Testis (tissue), 3 donors: ENCODE data around the gene ENO1. TPM values are rescaled to one million over a fixed set of nuclear protein-coding genes. Genes with fewer than 3 reads are reported as not detected.
A peak's percentile ranks its signal among the peaks of the same experiment; 100 is the strongest.
"Not testable (repeated sequence)": the region's sequence is repeated elsewhere in the genome, so short reads cannot be mapped to it uniquely, and the experiment has no call there.

ENCODE experiments used
- DNase-seq: peaks from one replicate; pipeline ENCODE4 v3.0.0-alpha.2; 2019
- H3K27ac ChIP-seq, 2 donors: fragments of 200-600 bp; sonication (generic); one replicate each; pipeline ENCODE4 v1.5.1; 2019
- H3K27me3 ChIP-seq: fragments of 200-600 bp; sonication (generic); one replicate; pipeline ENCODE4 v1.5.1; 2019
- H3K36me3 ChIP-seq: fragments of 200-600 bp; sonication (generic); one replicate; pipeline ENCODE4 v1.5.1; 2017; ENCODE audit warnings: low read depth; ENCODE audit errors: missing control alignments
- H3K4me1 ChIP-seq: fragments of 200-600 bp; sonication (generic); one replicate; pipeline ENCODE4 v1.5.1; 2019
- H3K4me3 ChIP-seq, 2 donors: fragments of 200-600 bp; sonication (generic); one replicate each; pipeline ENCODE4 v1.5.1; 2017 to 2019
- H3K9me3 ChIP-seq: fragments of 200-600 bp; sonication (generic); one replicate; pipeline ENCODE4 v1.5.1; 2017
- POLR2A ChIP-seq: fragments of 450-650 bp; IDR thresholded peaks from one replicate; pipeline ENCODE4 v1.6.1; 2017; ENCODE audit warnings: antibody characterized with exemption, mild to moderate bottlenecking, moderate library complexity
- WGBS, 2 donors: methylation state at CpG; one replicate each; pipeline ENCODE4 v1.1.5; 2018; 5-methylcytosine and 5-hydroxymethylcytosine counted together
- intact Hi-C: fragments of 100-400 bp; cut with DNase I; formaldehyde crosslinking; loops from one replicate; pipeline ENCODE4 v1.15.1; 2023; ENCODE audit warnings: low total_unique reads
- polyA plus RNA-seq: library from polyadenylated mRNA; stranded (reverse); fragments of 350-450 nt; fragmentation: Illumina TruSeq; extraction: RNeasy Lipid Tissue Mini Kit (QIAGEN cat#74804); gene quantifications from one replicate; pipeline ENCODE4 v1.2.3, GENCODE V29; 2014; ENCODE audit warnings: low read depth, low replicate concordance; ENCODE audit not compliant: insufficient read depth
- total RNA-seq, 2 donors: library from RNA; depleted of rRNA; stranded (reverse); fragments of >200 nt; gene quantifications; one replicate each; pipeline ENCODE4 v1.2.3, GENCODE V29; 2016
- TF ChIP-seq, protein P1 (sequence below), 3 experiments: fragments of 450-650 bp in 2 of 3; fragments of 200-600 bp in 1 of 3; sonication (generic) in 1 of 3; IDR thresholded peaks; one replicate each; pipeline ENCODE4 v1.5.1; 2016 to 2019; ENCODE audit warnings: antibody characterized with exemption in 3 of 3, mild to moderate bottlenecking in 2 of 3, moderate library complexity in 1 of 3

ENO1 gene
- total and polyA plus RNA-seq, 3 donors from 2014 or later, result 310 to 589 (median 380) TPM

DNA sequence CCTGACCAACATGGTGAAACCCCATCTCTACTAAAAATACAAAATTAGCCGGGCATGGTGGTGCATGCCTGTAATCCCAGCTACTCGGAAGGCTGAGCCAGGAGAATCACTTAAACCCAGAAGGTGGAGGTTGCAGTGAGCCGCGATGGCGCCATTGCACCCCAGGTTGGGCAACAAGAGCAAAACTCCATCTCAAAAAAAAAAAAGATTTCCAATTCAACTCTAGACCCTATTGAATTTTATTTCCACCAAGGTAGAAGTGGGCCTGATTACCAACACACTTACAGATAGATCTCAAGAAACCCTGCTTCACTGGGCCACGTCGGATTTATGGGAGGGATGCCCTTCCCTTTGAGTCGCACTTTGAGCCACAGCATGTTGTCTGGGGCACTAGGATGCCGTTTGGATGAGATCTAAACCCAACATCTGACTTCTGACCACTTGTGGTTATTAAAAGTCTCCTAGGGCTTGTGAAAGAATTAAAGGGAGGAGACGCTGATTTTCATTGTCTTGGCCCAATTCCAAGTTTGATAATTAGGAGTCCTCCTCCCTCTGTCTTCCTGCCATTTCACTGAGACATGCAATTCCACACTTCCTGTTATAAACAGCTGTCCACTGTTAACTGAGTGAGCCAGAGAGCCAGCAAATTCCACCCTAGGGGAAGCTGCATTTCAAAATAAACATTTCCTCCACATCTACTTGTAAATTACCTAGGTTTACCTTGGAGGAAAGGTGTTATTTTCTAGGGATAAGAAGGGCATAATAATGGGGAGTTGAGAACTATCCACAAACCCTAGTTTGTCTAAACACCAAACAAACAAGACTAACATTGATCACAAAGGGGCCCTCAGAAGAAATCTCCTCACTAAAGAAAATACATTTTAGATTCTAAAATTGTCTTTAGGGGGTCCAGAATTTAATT lies 55.9 kb downstream of the ENO1 start:
- Histone ChIP-seq H3K27me3 (no peaks in the 10 kb centered on the region), H3K4me1 (peaks cover 11% of the 10 kb centered on the region), H3K4me3 (no peak overlapping the region), H3K27ac (no peak overlapping the region), H3K36me3 (no peaks in the 10 kb centered on the region), H3K9me3 (no peaks in the 10 kb centered on the region)
- DNase-seq, result no peak
- no peak for TF ChIP-seq POLR2A
- TF ChIP-seq, protein P1, sequence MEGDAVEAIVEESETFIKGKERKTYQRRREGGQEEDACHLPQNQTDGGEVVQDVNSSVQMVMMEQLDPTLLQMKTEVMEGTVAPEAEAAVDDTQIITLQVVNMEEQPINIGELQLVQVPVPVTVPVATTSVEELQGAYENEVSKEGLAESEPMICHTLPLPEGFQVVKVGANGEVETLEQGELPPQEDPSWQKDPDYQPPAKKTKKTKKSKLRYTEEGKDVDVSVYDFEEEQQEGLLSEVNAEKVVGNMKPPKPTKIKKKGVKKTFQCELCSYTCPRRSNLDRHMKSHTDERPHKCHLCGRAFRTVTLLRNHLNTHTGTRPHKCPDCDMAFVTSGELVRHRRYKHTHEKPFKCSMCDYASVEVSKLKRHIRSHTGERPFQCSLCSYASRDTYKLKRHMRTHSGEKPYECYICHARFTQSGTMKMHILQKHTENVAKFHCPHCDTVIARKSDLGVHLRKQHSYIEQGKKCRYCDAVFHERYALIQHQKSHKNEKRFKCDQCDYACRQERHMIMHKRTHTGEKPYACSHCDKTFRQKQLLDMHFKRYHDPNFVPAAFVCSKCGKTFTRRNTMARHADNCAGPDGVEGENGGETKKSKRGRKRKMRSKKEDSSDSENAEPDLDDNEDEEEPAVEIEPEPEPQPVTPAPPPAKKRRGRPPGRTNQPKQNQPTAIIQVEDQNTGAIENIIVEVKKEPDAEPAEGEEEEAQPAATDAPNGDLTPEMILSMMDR (IDR thresholded peaks at IDR 0.05), result no peak
- WGBS, 2 donors, result 53 to 55% methylated on average over 10 of the region's 10 CpGs
- intact Hi-C loops, result no loop called here

DNA sequence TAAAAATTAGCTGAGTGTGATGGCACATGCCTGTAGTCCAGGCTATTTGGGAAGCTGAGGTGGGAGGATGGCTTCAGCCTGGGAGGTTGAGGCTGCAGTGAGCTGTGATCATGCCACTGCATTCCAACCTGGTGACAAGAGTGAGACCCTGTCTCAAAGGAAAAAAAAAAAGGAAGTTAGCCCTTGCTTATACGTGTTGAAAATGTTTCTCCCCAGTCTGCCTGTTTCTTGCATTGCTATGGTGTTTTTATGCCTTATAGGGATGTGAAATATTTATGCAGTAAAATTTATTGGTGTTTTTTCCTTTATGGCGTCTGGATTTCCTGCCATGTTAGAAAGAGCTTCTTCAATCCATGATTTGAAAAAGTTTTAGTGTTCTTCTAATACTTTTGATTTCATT lies 57.4 kb downstream of the ENO1 start:
- no peak overlapping the region for H3K27ac ChIP-seq
- TF ChIP-seq, protein P1 (IDR thresholded peaks at IDR 0.05), result no peak
- no peak for TF ChIP-seq POLR2A
- DNase-seq, result no peak
- intact Hi-C loops, result no loop called here
- WGBS, 2 donors, result 74 to 77% methylated on average over 2 of the region's 2 CpGs
- H3K4me3 ChIP-seq, result no peak overlapping the region
- no peaks in the 10 kb centered on the region for H3K36me3 ChIP-seq
- H3K4me1 ChIP-seq, result peaks cover 16% of the 10 kb centered on the region
- H3K9me3 ChIP-seq, result no peaks in the 10 kb centered on the region
- no peaks in the 10 kb centered on the region for H3K27me3 ChIP-seq

DNA sequence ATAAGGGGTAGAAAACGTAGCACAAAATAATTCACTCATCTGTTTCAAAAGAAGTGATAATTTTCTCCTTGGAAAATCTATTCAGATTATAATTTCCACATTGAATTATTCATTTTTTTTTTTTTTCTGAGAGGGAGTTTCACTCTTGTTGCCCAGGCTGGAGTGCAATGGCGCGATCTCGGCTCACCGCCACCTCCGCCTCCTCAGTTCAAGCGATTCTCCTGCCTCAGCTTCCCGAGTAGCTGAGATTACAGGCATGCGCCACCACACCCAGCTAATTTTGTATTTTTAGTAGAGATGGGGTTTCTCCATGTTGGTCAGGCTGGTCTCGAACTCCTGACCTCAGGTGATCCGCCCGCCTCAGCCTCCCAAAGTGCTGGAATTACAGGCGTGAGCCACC lies 59.7 kb downstream of the ENO1 start:
- H3K36me3 ChIP-seq, DNase-seq, H3K9me3 ChIP-seq, H3K27me3 ChIP-seq, intact Hi-C loops: not testable (repeated sequence)
- 53 to 62% methylated on average over 13 of the region's 13 CpGs for WGBS, 2 donors
- H3K4me3 ChIP-seq, result peak overlapping the region in 1 of 2 donors; percentile 93
- H3K4me1 ChIP-seq, result peaks cover 30% of the 10 kb centered on the region
- peak overlapping the region in 1 of 2 donors; percentile 98 for H3K27ac ChIP-seq

DNA sequence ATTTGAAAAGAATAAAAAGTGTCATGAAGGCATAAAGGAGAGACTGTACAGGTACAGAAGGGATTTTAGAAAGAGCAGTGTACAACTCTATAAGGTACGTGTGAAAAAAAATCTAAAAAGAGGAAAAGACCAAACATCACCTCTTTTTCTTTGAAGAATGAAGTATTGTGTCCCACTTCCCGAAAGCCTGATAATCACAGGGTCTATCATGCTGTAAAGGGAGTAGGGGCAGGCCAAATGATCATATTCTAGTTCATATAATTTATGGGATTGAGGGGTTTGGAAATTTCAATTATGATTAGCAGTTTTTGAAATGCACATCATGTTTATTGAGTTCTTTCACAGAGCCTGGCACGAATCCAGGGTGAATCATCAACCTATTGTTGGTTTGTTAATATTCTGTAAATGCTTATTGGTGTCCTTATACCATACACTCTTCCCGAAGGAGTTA lies 60.1 kb downstream of the ENO1 start:
- Histone ChIP-seq H3K9me3 (no peaks in the 10 kb centered on the region), H3K4me1 (peaks cover 30% of the 10 kb centered on the region), H3K27ac (peak overlapping the region; percentile 93 to 98), H3K4me3 (peak overlapping the region; percentile 93 to 98), H3K27me3 (no peaks in the 10 kb centered on the region), H3K36me3 (no peaks in the 10 kb centered on the region)
- 8 to 16% methylated on average over 4 of the region's 4 CpGs for WGBS, 2 donors
- peak; percentile 48 for DNase-seq
- intact Hi-C loops, result no loop called here
- no peak for TF ChIP-seq POLR2A
- TF ChIP-seq, protein P1 (IDR thresholded peaks at IDR 0.05), result no peak

DNA sequence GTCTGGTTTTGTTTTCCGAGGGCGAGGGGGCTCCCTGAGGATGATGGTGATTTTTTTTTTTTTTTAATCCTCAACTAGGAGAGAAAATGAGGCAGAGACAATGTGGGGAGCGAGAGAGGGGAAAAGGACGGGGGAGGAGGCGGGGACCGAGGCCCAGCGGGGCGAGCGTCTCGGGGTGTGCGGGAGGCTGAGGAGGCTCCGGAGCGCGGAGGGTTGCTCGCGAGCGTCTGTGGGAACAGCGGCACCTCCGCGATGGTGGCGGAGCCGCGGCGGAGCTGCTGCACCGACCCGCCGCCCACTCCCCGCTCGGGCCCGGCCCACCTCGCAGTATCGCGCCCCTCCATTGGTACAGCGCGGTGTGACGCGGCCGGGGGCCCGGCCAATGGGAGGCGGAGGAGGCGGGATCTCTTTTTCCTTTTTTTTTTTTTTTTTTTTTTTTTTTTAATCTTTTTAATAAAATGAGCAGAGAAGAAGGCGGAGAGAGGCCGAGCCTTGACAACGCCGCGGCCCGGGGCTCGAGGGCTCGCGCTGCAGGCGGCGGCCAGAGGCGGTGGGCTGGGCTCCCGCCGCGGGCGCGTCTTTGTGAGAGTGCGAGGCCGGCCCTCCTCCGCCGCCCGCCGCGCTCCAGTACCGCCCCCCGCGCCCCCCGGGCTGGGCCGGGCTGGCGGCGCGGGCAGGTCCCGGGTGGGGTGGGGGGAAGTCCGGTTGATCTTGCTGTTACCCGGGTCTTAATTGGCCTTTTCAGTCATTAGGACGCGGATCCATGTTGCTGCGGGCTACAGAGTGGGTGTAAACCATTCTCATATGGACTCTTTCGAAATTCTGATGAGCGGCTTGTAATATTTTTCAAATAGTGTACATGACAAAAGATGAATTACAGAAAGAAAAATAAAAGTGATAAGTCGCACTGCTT lies 60.8 kb downstream of the ENO1 start, which contains the start of gene RERE:
TSS of gene RERE (minus strand) at position 229 of the 913 bp plus-strand sequence.
- H3K4me1 ChIP-seq, result peaks cover 26% of the 10 kb centered on the region
- H3K9me3 ChIP-seq, result no peaks in the 10 kb centered on the region
- peak within 1 kb of the TSS; percentile 93 to 98 for H3K4me3 ChIP-seq
- H3K27ac ChIP-seq, result peak within 1 kb of the TSS; percentile 93 to 98
- no peaks in the 10 kb centered on the region for H3K36me3 ChIP-seq
- 0 to 1% methylated on average over 56 to 62 of the region's 82 CpGs for WGBS, 2 donors
- peak; percentile 94 for DNase-seq
- intact Hi-C loops, result no loop called here
- no peaks in the 10 kb centered on the region for H3K27me3 ChIP-seq
- peak; percentile 71 for TF ChIP-seq POLR2A
- TF ChIP-seq, protein P1 (IDR thresholded peaks at IDR 0.05), result no peak
